Activated CD8-positive, alpha-beta memory T cell treated with anti-CD3 and anti-CD28 coated beads, Interleukin-2, amount 50 U/mL, for 4 hours (primary cell): ENCODE results near the gene GLTP.
"Not testable (repeated sequence)": the region's sequence is repeated elsewhere in the genome, so short reads cannot be mapped to it uniquely, and the experiment has no call there.

Source experiments
- DNase-seq: peaks from one replicate; pipeline ENCODE4 v3.0.0-alpha.2; 2020

Gene GLTP

DNA sequence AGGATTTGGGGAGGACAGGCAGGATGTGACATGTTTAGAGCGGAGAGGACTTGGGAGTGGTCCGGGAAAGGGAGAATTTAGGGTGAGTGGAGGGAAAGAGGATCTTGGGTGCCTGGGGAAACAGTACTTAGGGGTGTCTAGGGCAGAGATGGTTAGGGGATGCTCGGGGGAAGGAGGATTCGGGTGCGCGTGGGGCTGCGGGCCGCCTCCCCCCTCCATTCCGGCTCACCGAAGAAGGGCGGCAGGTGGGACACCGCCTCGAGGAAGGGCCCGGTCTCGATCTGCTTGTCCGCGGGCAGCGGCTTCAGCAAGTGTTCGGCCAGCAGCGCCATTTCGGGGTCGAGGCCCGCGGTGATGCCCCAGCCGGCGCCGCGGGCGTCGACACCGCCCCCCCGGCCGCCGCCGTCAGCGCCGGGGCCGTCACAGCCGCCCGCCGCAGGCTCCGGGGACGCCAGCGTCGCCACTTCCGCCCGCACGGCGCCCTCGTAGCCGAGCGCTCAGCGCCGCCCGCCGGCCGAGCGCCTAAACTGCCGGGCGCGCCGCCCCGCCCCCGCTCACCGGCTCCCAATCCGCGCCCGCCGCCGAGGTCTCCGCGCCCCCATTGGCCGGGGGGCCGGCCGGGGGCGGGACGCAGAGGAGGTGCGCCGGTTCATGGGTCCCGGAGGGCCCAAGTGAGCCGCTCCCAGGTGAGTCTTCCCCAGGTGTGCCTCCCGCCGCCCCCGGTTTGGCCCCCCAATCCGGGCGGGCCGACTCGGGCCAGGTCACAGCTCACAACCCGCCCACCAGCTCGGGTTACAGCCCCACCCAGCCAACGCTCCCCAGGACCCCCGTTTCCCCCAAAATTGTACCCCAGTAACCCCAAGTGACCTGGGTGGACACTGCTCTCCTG lies at the start of gene GLTP:
GLTP (minus strand) TSS at position 499 of the 889 bp plus-strand sequence; CDS start at position 332, 167 bp downstream.
- peak; percentile 90 for DNase-seq

- not testable (repeated sequence) for DNase-seq
These were observed 49.0 kb upstream of the GLTP start for GRCh38 chr12:109929326-109929725.

DNA sequence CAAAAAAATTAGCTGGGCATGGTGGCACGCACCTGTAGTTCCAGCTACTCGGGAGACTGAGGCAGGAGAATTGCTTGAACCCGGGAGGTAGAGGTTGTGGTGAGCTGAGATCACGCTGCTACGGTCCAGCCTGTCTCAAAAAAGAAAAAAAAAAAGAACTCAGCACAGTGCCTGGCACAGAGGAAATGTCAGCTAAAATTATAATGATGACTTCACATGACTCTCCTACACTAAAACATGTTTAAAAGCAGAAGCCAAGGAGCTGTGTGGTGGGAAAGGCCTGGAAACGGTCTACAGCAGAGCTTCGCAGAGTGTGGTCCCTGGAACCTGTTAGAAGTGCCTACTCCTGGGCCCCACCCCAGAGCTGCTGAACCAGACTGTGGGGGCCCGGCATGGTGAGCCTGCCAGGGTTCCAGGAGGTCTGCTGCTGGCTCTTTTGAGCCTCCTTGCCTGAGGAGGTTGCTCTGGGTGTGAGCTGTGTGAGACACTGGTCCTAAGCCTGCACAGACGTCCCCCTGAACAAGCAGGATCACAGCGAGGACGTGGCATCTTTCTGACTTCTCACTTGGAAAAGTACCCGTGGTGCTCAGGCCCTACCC lies 47.8 kb upstream of the GLTP start:
- no peak for DNase-seq

DNA sequence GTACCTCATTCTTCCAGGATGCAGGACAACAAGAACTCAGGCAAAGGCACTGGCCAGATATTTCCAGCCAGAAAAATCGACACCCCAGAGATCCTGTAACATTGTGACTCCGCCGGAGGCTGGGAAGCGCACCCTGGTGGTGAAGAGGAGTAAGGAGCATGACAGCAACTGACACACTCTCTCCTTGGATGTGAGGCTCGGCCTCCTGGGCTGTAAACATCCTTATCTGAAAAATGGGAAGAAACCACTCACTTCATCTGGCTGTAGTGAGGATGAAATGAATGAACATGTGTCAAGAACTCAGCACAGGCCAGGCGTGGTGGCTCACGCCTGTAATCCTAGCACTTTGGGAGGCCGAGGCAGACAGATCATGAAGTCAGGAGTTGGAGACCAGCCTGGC lies 47.3 kb upstream of the GLTP start:
- peak; percentile 27 for DNase-seq

GRCh38 chr12:109926488-109927210 lies 46.3 kb upstream of the GLTP start:
- no peak for DNase-seq

- DNase-seq: no peak
These were observed 45.7 kb upstream of the GLTP start for GRCh38 chr12:109926016-109926415.

- no peak for DNase-seq
These were observed 45.0 kb upstream of the GLTP start for GRCh38 chr12:109925185-109925840.

GRCh38 chr12:109923481-109924245 lies 43.3 kb upstream of the GLTP start:
- no peak for DNase-seq

GRCh38 chr12:109923038-109923437 lies 42.7 kb upstream of the GLTP start:
- DNase-seq: no peak

DNA sequence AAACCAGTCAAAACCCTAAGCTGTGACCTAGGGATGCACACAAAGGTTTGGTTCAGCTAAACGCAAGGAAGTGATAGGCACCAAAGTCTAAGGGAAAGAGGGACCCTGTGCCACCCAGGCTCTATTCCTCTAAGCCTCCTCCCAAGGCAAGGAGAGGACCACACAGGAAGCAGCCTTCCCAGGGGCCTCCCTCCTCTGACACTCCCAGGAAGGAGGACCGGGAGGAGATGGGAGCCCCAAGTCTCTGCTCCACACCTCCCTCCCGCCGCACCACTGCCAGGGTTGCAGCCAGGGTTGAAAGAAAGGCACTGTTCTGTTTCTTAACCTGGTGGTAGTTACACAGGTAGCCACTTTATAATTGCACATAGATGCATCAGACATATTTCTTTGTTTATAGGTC lies 41.6 kb upstream of the GLTP start:
- DNase-seq: no peak

GRCh38 chr12:109920261-109920780 lies 40.0 kb upstream of the GLTP start:
- no peak for DNase-seq

DNA sequence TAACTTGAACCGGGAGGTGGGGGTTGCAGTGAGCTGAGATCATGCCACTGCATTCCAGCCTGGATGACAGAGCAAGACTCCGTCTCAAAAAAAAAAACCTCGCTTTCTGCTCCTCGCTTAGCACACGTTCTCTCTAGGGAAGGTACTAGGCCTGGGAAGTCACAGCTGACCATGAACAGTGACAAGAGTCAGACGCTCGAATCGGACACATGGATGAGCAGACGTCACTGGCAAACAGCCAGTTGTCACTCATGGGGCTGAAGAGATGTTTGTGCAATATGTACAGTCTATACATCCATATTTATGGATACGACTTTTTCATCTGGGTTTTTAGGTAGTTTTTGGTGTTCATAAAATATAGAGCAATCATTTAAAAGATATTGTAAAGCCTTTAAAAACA lies 39.1 kb upstream of the GLTP start:
- DNase-seq: no peak

GRCh38 chr12:109916045-109916444 lies 35.7 kb upstream of the GLTP start:
- DNase-seq: no peak

DNA sequence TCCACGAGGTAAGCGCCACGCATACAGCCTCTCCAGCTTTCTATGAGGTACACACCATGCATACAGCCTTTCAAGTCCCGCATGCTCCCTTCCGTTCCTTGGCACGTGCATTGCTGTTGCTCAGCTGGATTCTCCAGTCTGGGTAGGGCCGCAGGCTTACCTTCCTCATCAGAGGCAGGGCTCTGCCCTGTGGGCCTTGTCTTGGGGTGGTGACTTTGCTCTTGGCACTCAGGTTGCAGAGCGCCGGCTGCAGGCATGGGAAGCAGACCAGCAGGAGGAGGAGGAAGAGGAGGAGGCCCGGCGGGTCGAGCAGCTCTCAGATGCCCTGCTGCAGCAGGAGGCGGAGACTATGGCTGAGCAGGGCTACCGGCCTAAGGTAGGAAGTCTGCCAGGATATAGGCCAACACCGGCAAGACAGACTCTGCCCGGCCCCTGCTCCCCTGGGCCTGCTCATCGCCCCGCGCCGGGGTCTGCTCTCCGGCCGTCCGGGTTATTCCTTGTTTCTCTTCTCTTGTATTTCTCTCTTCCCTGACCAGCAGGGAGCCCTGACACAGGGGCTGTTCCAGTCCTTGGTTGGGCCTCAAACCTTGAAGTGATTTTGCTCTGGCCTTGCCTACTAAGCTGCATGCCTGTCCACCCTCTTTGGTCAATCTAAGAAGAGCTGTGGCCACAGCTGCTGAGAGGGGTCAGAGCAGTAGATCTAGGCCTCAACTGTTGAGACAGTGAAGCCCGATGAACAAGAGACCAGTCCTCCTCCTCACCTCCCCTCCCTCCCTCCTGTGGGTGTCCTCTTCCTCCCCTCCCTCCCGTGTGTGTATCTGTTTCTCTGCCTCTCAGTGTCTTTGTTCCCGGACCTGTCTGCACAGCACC lies 35.1 kb upstream of the GLTP start:
- DNase-seq: no peak

DNA sequence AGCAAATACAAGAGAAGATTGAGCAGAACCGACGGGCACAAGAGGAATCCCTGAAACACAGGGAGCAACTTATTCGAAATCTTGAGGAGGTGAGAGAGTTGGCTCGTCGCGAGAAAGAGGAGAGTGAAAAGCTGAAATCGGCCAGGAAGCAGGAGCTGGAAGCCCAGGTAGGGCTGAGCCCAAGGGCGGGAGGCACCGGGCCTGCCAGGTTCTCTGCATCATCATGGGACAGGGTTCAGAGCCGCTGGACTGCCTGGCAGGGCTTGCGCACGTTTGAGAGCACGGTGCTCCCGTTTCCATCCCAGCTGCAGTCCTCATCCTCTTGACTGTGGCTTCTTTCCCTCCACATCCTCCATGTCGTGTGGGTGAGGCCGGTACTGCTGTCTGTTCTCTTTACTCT lies 34.1 kb upstream of the GLTP start:
- DNase-seq: no peak

- DNase-seq: no peak
These were observed 32.5 kb upstream of the GLTP start for GRCh38 chr12:109912855-109913321.

DNA sequence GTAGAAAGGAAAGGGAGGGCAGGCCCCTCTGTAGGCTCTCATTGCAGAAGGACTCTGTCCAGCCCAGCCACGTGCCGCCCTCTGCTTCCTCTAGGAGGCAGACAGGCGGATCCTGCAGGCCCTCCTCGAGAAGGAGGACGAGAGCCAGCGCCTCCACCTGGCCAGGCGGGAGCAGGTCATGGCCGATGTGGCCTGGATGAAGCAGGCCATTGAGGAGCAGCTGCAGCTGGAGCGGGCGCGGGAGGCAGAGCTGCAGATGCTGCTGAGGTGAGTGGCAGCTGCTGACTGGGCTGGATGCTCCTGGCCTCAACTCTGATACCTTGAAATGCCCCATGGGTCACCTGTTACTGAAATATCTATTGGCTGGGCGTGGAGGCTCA lies 30.6 kb upstream of the GLTP start:
- no peak for DNase-seq

DNA sequence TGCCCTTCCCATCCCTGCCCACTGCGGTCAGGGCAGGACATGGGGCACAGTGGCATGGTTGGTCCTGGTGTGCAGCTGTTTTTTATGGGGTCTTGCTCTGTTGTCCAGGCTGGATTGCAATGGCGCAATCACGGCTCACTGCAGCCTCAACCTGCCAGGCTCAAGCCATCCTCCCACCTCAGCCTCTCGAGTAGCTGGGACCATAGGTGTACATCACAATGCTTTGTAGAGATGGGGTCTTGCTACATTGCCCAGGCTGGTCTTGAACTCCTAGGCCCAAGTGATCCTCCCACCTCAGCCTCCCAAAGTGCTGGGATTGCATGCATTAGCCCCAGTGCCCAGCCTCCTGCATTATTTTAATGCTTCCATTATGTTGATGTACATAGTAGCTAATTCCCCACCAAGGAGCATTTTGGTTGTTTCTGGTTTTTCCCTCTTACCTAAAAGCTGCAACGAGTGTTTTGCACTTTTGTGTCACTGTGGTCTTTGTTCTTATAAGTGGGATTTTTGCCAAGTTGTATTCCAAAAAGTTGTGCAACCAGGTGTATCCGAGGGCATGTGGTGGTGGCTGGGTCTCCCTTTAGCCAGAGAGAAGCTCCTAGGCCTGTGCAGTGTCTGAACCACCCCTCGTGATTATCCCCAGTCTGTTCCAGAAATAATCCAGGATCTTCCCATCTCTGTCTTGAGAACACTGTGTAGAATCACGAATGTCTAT lies 30.1 kb upstream of the GLTP start:
- DNase-seq: no peak

GRCh38 chr12:109905301-109905700 lies 25.0 kb upstream of the GLTP start:
- no peak for DNase-seq

DNA sequence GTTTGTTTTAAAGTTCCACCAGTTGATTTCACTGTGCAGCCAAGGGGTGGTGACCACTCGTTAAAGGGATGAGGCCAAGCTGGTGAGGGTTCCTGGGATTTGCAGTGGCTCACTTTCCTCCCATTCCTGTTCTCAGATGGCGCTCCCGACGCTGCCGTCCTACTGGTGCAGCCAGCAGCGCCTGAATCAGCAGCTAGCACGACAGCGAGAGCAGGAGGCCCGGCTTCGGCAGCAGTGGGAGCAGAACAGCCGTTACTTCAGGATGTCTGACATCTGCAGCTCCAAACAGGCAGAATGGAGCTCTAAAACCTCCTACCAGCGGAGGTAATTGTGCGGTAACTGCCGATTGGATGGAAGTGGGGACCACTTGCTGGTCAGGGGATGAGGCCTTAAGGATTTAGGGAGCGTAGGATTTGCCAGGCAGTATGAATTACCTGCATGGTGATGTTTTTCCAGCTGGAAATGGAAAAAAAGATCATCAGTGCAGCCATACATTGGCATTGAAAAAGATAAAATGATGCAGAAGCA lies 22.6 kb upstream of the GLTP start:
- DNase-seq: no peak
